Keratinocyte (primary cell): ENCODE measurements around the gene KLF11. TPM values are rescaled to one million over a fixed set of nuclear protein-coding genes. Genes with fewer than 3 reads are reported as not detected.

Source experiments
- DNase-seq: peaks from one replicate; pipeline ENCODE4 v3.0.0-alpha.2; 2011; ENCODE audit warnings: low read depth, missing footprints, low spot score
- FAIRE-seq: peaks from 2 replicates; lab custom pipeline; 2011; peaks lifted over from hg19 to GRCh38; lab: Jason Lieb, UNC
- H2AFZ ChIP-seq: 2 replicates; pipeline ENCODE4 v1.6.0; 2012; ENCODE audit warnings: low read length, control low read depth, inconsistent platforms; ENCODE audit not compliant: control insufficient read depth
- H3K27ac ChIP-seq: 2 replicates; pipeline ENCODE4 v1.5.1; 2011; ENCODE audit warnings: low read length; ENCODE audit not compliant: control insufficient read depth, insufficient read depth
- H3K27me3 ChIP-seq: 3 replicates; pipeline ENCODE4 v1.6.0; 2011; ENCODE audit warnings: low read length; ENCODE audit not compliant: control insufficient read depth, insufficient read depth; ENCODE audit errors: extremely low read depth
- H3K36me3 ChIP-seq, 2 experiments: 2 replicates in 1 of 2; 3 replicates in 1 of 2; pipeline ENCODE4 v1.5.1; 2011; ENCODE audit warnings: low read length in 2 of 2, mild to moderate bottlenecking in 1 of 2; ENCODE audit not compliant: control insufficient read depth in 2 of 2, insufficient read depth in 2 of 2; ENCODE audit errors: extremely low read depth in 1 of 2
- H3K4me1 ChIP-seq: 3 replicates; pipeline ENCODE4 v1.5.1; 2011; ENCODE audit warnings: low read length; ENCODE audit not compliant: control insufficient read depth, insufficient read depth; ENCODE audit errors: extremely low read depth
- H3K4me2 ChIP-seq: 3 replicates; pipeline ENCODE4 v1.6.0; 2011; ENCODE audit warnings: low read depth, low read length; ENCODE audit not compliant: control insufficient read depth, insufficient read depth; ENCODE audit errors: extremely low read depth
- H3K4me3 ChIP-seq, 3 experiments: fragments of 200-600 bp in 1 of 3; sonication (generic) in 1 of 3; 2 replicates in 2 of 3; 3 replicates in 1 of 3; pipeline ENCODE4 v1.5.1; 2011 to 2016; ENCODE audit warnings: low read length in 3 of 3, mild to moderate bottlenecking in 3 of 3, control low read depth in 2 of 3, inconsistent platforms in 1 of 3, low read depth in 1 of 3, mixed read lengths in 1 of 3, mixed run types in 1 of 3, moderate library complexity in 1 of 3; ENCODE audit not compliant: control insufficient read depth in 2 of 3, insufficient read depth in 2 of 3; ENCODE audit errors: extremely low read depth in 1 of 3
- H3K79me2 ChIP-seq: 2 replicates; pipeline ENCODE4 v1.6.0; 2012; ENCODE audit warnings: low read length; ENCODE audit not compliant: control insufficient read depth, insufficient read depth
- H3K9ac ChIP-seq: 3 replicates; pipeline ENCODE4 v1.6.0; 2011; ENCODE audit warnings: low read length; ENCODE audit not compliant: control insufficient read depth, insufficient read depth; ENCODE audit errors: extremely low read depth
- H3K9me1 ChIP-seq: 3 replicates; pipeline ENCODE4 v1.6.0; 2011; ENCODE audit warnings: low read length; ENCODE audit not compliant: control insufficient read depth, insufficient read depth; ENCODE audit errors: extremely low read depth
- H3K9me3 ChIP-seq: 2 replicates; pipeline ENCODE4 v1.5.1; 2012; ENCODE audit warnings: low read depth, low read length; ENCODE audit not compliant: control insufficient read depth
- H4K20me1 ChIP-seq: 3 replicates; pipeline ENCODE4 v1.6.0; 2011; ENCODE audit warnings: low read length; ENCODE audit not compliant: control insufficient read depth, insufficient read depth; ENCODE audit errors: extremely low read depth
- EZH2 ChIP-seq: IDR thresholded peaks from one replicate; pipeline ENCODE4 v1.6.1; 2012; ENCODE audit warnings: inconsistent platforms, mild to moderate bottlenecking, low read length, moderate library complexity
- dilution Hi-C: fragments of 300-500 bp; cut with MboI; formaldehyde crosslinking; loops from one replicate; pipeline ENCODE4 v1.7.0; 2020; ENCODE audit warnings: low sequenced_read_pairs; ENCODE audit not compliant: extremely low pct_ligation_motif_present
- polyA plus RNA-seq, 5 experiments: library from polyadenylated mRNA; depleted of rRNA in 3 of 5; stranded (reverse) in 3 of 5; stranded (forward) in 1 of 5; unstranded in 1 of 5; fragments of >200 nt; gene quantifications; 1 replicate in 1 of 5; 2 replicates in 3 of 5; 3 replicates in 1 of 5; pipeline versions ENCODE4 v1.2.1 to v1.2.3, GENCODE V29; 2011 to 2012; ENCODE audit warnings: missing spikeins in 2 of 5, low read depth in 1 of 5, low replicate concordance in 1 of 5
- TF ChIP-seq, protein P1 (sequence below), 3 experiments: IDR thresholded peaks in 1 of 3; conservative IDR thresholded peaks in 1 of 3; optimal IDR thresholded peaks in 1 of 3; 2 replicates in 2 of 3; 3 replicates in 1 of 3; pipeline versions ENCODE3 to v1.5.1; 2011; ENCODE audit warnings: low read length in 3 of 3, mild to moderate bottlenecking in 3 of 3, moderate library complexity in 2 of 3, control low read depth in 1 of 3, inconsistent platforms in 1 of 3; ENCODE audit not compliant: insufficient read depth in 2 of 3; ENCODE audit errors: extremely low read depth in 1 of 3

Gene KLF11
- polyA plus RNA-seq, 1 donor (not counting 4 experiments of a cell fraction or from before 2014, with no cell fraction given) = 7.0 TPM

DNA sequence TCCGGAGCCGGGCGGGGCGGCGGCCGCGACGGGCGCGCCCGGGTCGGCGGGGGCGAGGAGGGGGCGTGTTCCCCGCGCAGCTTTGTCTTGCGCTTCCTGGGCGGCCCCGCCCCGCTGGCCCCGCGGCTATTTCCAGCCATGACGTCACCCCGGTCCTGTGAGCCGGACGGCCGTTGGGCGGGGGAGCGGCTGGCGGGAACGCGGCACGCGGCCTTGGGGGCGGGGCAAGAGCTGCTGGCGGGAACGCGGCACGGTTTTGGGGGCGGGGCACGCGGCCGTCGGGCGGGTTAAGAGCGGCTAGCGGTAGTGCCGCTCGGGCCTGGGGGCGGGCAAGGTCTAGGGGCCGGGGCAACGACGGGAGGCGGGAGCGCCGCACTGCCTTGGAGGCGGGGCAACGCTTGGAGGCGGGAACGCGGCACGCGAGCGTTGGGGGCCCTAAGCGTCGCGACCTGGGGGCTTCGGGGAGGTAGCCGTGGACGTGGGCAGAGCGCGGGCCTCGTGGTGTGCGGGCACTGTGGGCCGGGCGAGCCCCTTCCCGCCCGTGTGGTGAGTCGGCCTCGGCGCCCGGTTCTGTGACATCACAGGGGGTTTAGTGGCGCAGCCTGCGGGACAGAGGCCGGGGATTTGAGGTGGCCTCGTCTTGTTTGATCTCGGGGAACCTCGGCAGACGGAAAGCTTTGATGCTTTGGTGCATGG is 704 bp downstream of the KLF11 start:
- H4K20me1 ChIP-seq = no peaks in the 10 kb centered on the region
- TF ChIP-seq EZH2 = no peak
- TF ChIP-seq, protein P1, sequence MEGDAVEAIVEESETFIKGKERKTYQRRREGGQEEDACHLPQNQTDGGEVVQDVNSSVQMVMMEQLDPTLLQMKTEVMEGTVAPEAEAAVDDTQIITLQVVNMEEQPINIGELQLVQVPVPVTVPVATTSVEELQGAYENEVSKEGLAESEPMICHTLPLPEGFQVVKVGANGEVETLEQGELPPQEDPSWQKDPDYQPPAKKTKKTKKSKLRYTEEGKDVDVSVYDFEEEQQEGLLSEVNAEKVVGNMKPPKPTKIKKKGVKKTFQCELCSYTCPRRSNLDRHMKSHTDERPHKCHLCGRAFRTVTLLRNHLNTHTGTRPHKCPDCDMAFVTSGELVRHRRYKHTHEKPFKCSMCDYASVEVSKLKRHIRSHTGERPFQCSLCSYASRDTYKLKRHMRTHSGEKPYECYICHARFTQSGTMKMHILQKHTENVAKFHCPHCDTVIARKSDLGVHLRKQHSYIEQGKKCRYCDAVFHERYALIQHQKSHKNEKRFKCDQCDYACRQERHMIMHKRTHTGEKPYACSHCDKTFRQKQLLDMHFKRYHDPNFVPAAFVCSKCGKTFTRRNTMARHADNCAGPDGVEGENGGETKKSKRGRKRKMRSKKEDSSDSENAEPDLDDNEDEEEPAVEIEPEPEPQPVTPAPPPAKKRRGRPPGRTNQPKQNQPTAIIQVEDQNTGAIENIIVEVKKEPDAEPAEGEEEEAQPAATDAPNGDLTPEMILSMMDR (optimal IDR thresholded peaks at IDR 0.05 in 1 of 3, IDR thresholded peaks at IDR 0.05 in 1 of 3, conservative IDR thresholded peaks at IDR 0.05 in 1 of 3; ENCODE audit: extremely low read depth in 1 of 3, insufficient read depth in 2 of 3, low read length in 3 of 3) = no peak
- no peak overlapping the region for H3K27ac ChIP-seq
- FAIRE-seq (no peak), DNase-seq (peak; percentile 67)
- dilution Hi-C loops = loop anchor here (25.0 kb wide), 1 partner anchor 282 kb away; no protein-coding TSS in a partner anchor
- peak overlapping the region; percentile 30 for H2AFZ ChIP-seq
- peaks cover 0 to 5% of the 10 kb centered on the region in 2 experiments for H3K36me3 ChIP-seq
- peaks cover 10% of the 10 kb centered on the region for H3K27me3 ChIP-seq
- H3K79me2 ChIP-seq = no peaks in the 10 kb centered on the region
- peaks cover 13% of the 10 kb centered on the region for H3K4me1 ChIP-seq
- no peaks in the 10 kb centered on the region for H3K9me1 ChIP-seq
- peak overlapping the region; percentile 70 for H3K9ac ChIP-seq
- peak overlapping the region; percentile 44 to 49 (median 49) for H3K4me3 ChIP-seq
- H3K9me3 ChIP-seq = no peaks in the 10 kb centered on the region
- H3K4me2 ChIP-seq = peak overlapping the region; percentile 60

DNA sequence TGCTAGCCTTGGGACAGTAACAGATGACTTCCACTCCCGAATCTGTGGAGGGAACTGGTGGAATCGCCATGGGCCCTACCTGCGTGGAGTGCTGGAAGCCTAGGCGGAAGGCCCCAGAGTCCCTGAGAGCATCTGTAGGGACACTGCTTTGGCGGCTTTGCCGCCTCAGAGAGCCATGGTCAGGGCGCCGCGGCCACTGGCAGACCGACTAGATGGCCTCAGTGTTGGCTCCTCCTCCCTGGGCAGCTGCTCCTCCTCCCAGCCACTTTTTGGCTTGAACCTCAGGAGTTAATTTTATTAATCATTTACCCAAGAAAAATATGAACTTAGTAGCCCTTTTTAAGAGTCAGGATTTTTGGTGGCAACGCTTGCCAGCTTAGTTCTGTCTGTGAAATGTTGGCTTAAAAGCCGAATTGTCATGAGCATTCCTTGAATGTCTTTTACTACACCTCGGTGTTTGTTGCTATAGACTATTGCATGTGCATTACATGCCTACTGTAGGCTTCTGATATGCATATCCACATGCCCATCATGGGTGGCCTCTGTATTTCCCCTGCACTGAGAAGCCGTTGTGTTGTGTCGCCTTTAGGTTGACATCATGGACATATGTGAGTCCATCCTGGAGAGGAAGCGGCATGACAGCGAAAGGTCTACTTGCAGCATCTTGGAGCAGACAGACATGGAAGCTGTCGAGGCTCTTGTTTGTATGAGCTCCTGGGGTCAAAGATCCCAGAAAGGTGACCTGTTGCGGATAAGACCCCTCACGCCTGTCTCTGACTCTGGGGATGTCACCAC is 2.4 kb downstream of the KLF11 start:
- no peak overlapping the region for H3K9ac ChIP-seq
- H3K4me2 ChIP-seq = no peak overlapping the region
- H3K79me2 ChIP-seq = no peaks in the 10 kb centered on the region
- H2AFZ ChIP-seq = no peak overlapping the region
- H3K27me3 ChIP-seq = peaks cover 10% of the 10 kb centered on the region
- FAIRE-seq (no peak), DNase-seq (no peak)
- dilution Hi-C loops = loop anchor here (25.0 kb wide), 1 partner anchor 283 kb away; no protein-coding TSS in a partner anchor
- no peak overlapping the region for H3K4me3 ChIP-seq
- H4K20me1 ChIP-seq = no peaks in the 10 kb centered on the region
- no peaks in the 10 kb centered on the region for H3K9me1 ChIP-seq
- peaks cover 2% of the 10 kb centered on the region for H3K4me1 ChIP-seq
- no peak for TF ChIP-seq EZH2
- TF ChIP-seq, protein P1 (optimal IDR thresholded peaks at IDR 0.05 in 1 of 3, IDR thresholded peaks at IDR 0.05 in 1 of 3, conservative IDR thresholded peaks at IDR 0.05 in 1 of 3; ENCODE audit: extremely low read depth in 1 of 3, insufficient read depth in 2 of 3, low read length in 3 of 3) = no peak
- peaks cover 0 to 10% of the 10 kb centered on the region in 2 experiments for H3K36me3 ChIP-seq
- no peaks in the 10 kb centered on the region for H3K9me3 ChIP-seq
- no peak overlapping the region for H3K27ac ChIP-seq
